MM.1S (cell line): ENCODE measurements around the gene EML6.

Experiments
- EZH2 ChIP-seq: fragments of 300-600 bp; sonication (generic); optimal IDR thresholded peaks from 2 replicates; pipeline ENCODE3; 2017; ENCODE audit warnings: low read depth, mild to moderate bottlenecking, antibody characterized with exemption, low read length, mixed read lengths
- EZH2phosphoT487 ChIP-seq: fragments of 300-600 bp; sonication (generic); IDR thresholded peaks from 2 replicates; pipeline ENCODE4 v1.6.1; 2018; ENCODE audit warnings: antibody characterized with exemption, low read length
- TF ChIP-seq, protein P1 (sequence below): fragments of 300-600 bp; sonication (generic); IDR thresholded peaks from 2 replicates; pipeline ENCODE4 v1.5.1; 2016; ENCODE audit warnings: antibody characterized with exemption, low read length, mixed read lengths

- TF ChIP-seq EZH2 (no peak), EZH2phosphoT487 (no peak)
- TF ChIP-seq, protein P1, sequence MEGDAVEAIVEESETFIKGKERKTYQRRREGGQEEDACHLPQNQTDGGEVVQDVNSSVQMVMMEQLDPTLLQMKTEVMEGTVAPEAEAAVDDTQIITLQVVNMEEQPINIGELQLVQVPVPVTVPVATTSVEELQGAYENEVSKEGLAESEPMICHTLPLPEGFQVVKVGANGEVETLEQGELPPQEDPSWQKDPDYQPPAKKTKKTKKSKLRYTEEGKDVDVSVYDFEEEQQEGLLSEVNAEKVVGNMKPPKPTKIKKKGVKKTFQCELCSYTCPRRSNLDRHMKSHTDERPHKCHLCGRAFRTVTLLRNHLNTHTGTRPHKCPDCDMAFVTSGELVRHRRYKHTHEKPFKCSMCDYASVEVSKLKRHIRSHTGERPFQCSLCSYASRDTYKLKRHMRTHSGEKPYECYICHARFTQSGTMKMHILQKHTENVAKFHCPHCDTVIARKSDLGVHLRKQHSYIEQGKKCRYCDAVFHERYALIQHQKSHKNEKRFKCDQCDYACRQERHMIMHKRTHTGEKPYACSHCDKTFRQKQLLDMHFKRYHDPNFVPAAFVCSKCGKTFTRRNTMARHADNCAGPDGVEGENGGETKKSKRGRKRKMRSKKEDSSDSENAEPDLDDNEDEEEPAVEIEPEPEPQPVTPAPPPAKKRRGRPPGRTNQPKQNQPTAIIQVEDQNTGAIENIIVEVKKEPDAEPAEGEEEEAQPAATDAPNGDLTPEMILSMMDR = no peak
Measured at GRCh38 chr2:55012672-55013484, 289.4 kb downstream of the EML6 start.
